ENCODE data around the gene GABRB2. TPM values are rescaled to one million over a fixed set of nuclear protein-coding genes. Genes with fewer than 3 reads are reported as not detected.

The GABRB2 gene
- total and polyA plus RNA-seq, 2 donors = 0.09 to 0.85 TPM

- Histone ChIP-seq H3K27ac (ENCODE audit: low read depth in 1 of 2, low read length in 1 of 2) (no peak overlapping the region), H3K36me3 (ENCODE audit: control insufficient read depth in 2 of 2, insufficient read depth in 2 of 2, low read length in 1 of 2) (no peaks in the 10 kb centered on the region), H3K4me1 (ENCODE audit: control insufficient read depth in 2 of 2, insufficient read depth in 2 of 2, low read length in 2 of 2) (no peaks in the 10 kb centered on the region), H3K9me3 (ENCODE audit: control insufficient read depth in 2 of 2, insufficient read depth in 1 of 2, low read length in 1 of 2) (no peaks in the 10 kb centered on the region), H3K4me3 (ENCODE audit: low read length in 2 of 2) (no peak overlapping the region), H3K27me3 (ENCODE audit: control insufficient read depth in 2 of 2, insufficient read depth in 1 of 2, low read length in 1 of 2) (no peaks in the 10 kb centered on the region)
- 94% methylated on average over 2 of the region's 2 CpGs for WGBS
- DNase-seq (ENCODE audit: low read depth in 6 of 9, low spot score in 9 of 9) = no peak
Measured at GRCh38 chr5:161344234-161344633, 202.3 kb downstream of the GABRB2 start.

GRCh38 chr5:161342886-161343285 is 203.6 kb downstream of the GABRB2 start:
- no peak for DNase-seq (ENCODE audit: low read depth in 6 of 9, low spot score in 9 of 9)
- Histone ChIP-seq H3K4me3 (ENCODE audit: low read length in 2 of 2) (no peak overlapping the region), H3K9me3 (ENCODE audit: control insufficient read depth in 2 of 2, insufficient read depth in 1 of 2, low read length in 1 of 2) (no peaks in the 10 kb centered on the region), H3K36me3 (ENCODE audit: control insufficient read depth in 2 of 2, insufficient read depth in 2 of 2, low read length in 1 of 2) (no peaks in the 10 kb centered on the region), H3K27me3 (ENCODE audit: control insufficient read depth in 2 of 2, insufficient read depth in 1 of 2, low read length in 1 of 2) (no peaks in the 10 kb centered on the region), H3K27ac (ENCODE audit: low read depth in 1 of 2, low read length in 1 of 2) (no peak overlapping the region), H3K4me1 (ENCODE audit: control insufficient read depth in 2 of 2, insufficient read depth in 2 of 2, low read length in 2 of 2) (no peaks in the 10 kb centered on the region)
- WGBS = 77% methylated on average over 5 of the region's 5 CpGs

GRCh38 chr5:161340012-161340411 is 206.5 kb downstream of the GABRB2 start:
- 88% methylated on average over 3 of the region's 3 CpGs for WGBS
- Histone ChIP-seq H3K27ac (ENCODE audit: low read depth in 1 of 2, low read length in 1 of 2) (no peak overlapping the region), H3K4me1 (ENCODE audit: control insufficient read depth in 2 of 2, insufficient read depth in 2 of 2, low read length in 2 of 2) (no peaks in the 10 kb centered on the region), H3K4me3 (ENCODE audit: low read length in 2 of 2) (no peak overlapping the region), H3K9me3 (ENCODE audit: control insufficient read depth in 2 of 2, insufficient read depth in 1 of 2, low read length in 1 of 2) (no peaks in the 10 kb centered on the region), H3K36me3 (ENCODE audit: control insufficient read depth in 2 of 2, insufficient read depth in 2 of 2, low read length in 1 of 2) (no peaks in the 10 kb centered on the region), H3K27me3 (ENCODE audit: control insufficient read depth in 2 of 2, insufficient read depth in 1 of 2, low read length in 1 of 2) (no peaks in the 10 kb centered on the region)
- no peak for DNase-seq (ENCODE audit: low read depth in 6 of 9, low spot score in 9 of 9)

GRCh38 chr5:161333194-161333880 is 213.2 kb downstream of the GABRB2 start:
- Histone ChIP-seq H3K4me3 (ENCODE audit: low read length in 2 of 2) (no peak overlapping the region), H3K27me3 (ENCODE audit: control insufficient read depth in 2 of 2, insufficient read depth in 1 of 2, low read length in 1 of 2) (no peaks in the 10 kb centered on the region), H3K27ac (ENCODE audit: low read depth in 1 of 2, low read length in 1 of 2) (no peak overlapping the region), H3K4me1 (ENCODE audit: control insufficient read depth in 2 of 2, insufficient read depth in 2 of 2, low read length in 2 of 2) (no peaks in the 10 kb centered on the region), H3K36me3 (ENCODE audit: control insufficient read depth in 2 of 2, insufficient read depth in 2 of 2, low read length in 1 of 2) (no peaks in the 10 kb centered on the region), H3K9me3 (ENCODE audit: control insufficient read depth in 2 of 2, insufficient read depth in 1 of 2, low read length in 1 of 2) (no peaks in the 10 kb centered on the region)
- 71% methylated on average over 3 of the region's 3 CpGs for WGBS
- no peak for DNase-seq (ENCODE audit: low read depth in 6 of 9, low spot score in 9 of 9)

- Histone ChIP-seq H3K27ac (ENCODE audit: low read depth in 1 of 2, low read length in 1 of 2) (no peak overlapping the region), H3K9me3 (ENCODE audit: control insufficient read depth in 2 of 2, insufficient read depth in 1 of 2, low read length in 1 of 2) (no peaks in the 10 kb centered on the region), H3K36me3 (ENCODE audit: control insufficient read depth in 2 of 2, insufficient read depth in 2 of 2, low read length in 1 of 2) (no peaks in the 10 kb centered on the region), H3K27me3 (ENCODE audit: control insufficient read depth in 2 of 2, insufficient read depth in 1 of 2, low read length in 1 of 2) (no peaks in the 10 kb centered on the region), H3K4me1 (ENCODE audit: control insufficient read depth in 2 of 2, insufficient read depth in 2 of 2, low read length in 2 of 2) (no peaks in the 10 kb centered on the region), H3K4me3 (ENCODE audit: low read length in 2 of 2) (no peak overlapping the region)
- no peak for DNase-seq (ENCODE audit: low read depth in 6 of 9, low spot score in 9 of 9)
- 96% methylated on average over 3 of the region's 3 CpGs for WGBS
Measured at GRCh38 chr5:161332343-161332742, 214.2 kb downstream of the GABRB2 start.

GRCh38 chr5:161314033-161314432 is 232.5 kb downstream of the GABRB2 start:
- WGBS = 85% methylated on average over 3 of the region's 3 CpGs
- Histone ChIP-seq H3K4me3 (ENCODE audit: low read length in 2 of 2) (no peak overlapping the region), H3K27me3 (ENCODE audit: control insufficient read depth in 2 of 2, insufficient read depth in 1 of 2, low read length in 1 of 2) (no peaks in the 10 kb centered on the region), H3K36me3 (ENCODE audit: control insufficient read depth in 2 of 2, insufficient read depth in 2 of 2, low read length in 1 of 2) (no peaks in the 10 kb centered on the region), H3K9me3 (ENCODE audit: control insufficient read depth in 2 of 2, insufficient read depth in 1 of 2, low read length in 1 of 2) (no peaks in the 10 kb centered on the region), H3K4me1 (ENCODE audit: control insufficient read depth in 2 of 2, insufficient read depth in 2 of 2, low read length in 2 of 2) (no peaks in the 10 kb centered on the region), H3K27ac (ENCODE audit: low read depth in 1 of 2, low read length in 1 of 2) (no peak overlapping the region)
- no peak for DNase-seq (ENCODE audit: low read depth in 6 of 9, low spot score in 9 of 9)

GRCh38 chr5:161312882-161313281 is 233.6 kb downstream of the GABRB2 start:
- Histone ChIP-seq H3K27me3 (ENCODE audit: control insufficient read depth in 2 of 2, insufficient read depth in 1 of 2, low read length in 1 of 2) (no peaks in the 10 kb centered on the region), H3K36me3 (ENCODE audit: control insufficient read depth in 2 of 2, insufficient read depth in 2 of 2, low read length in 1 of 2) (no peaks in the 10 kb centered on the region), H3K27ac (ENCODE audit: low read depth in 1 of 2, low read length in 1 of 2) (no peak overlapping the region), H3K4me1 (ENCODE audit: control insufficient read depth in 2 of 2, insufficient read depth in 2 of 2, low read length in 2 of 2) (no peaks in the 10 kb centered on the region), H3K9me3 (ENCODE audit: control insufficient read depth in 2 of 2, insufficient read depth in 1 of 2, low read length in 1 of 2) (no peaks in the 10 kb centered on the region), H3K4me3 (ENCODE audit: low read length in 2 of 2) (no peak overlapping the region)
- 77% methylated on average over 5 of the region's 5 CpGs for WGBS
- DNase-seq (ENCODE audit: low read depth in 6 of 9, low spot score in 9 of 9) = no peak

- Histone ChIP-seq H3K4me1 (ENCODE audit: control insufficient read depth in 2 of 2, insufficient read depth in 2 of 2, low read length in 2 of 2) (no peaks in the 10 kb centered on the region), H3K27me3 (ENCODE audit: control insufficient read depth in 2 of 2, insufficient read depth in 1 of 2, low read length in 1 of 2) (no peaks in the 10 kb centered on the region), H3K27ac (ENCODE audit: low read depth in 1 of 2, low read length in 1 of 2) (no peak overlapping the region), H3K4me3 (ENCODE audit: low read length in 2 of 2) (no peak overlapping the region), H3K36me3 (ENCODE audit: control insufficient read depth in 2 of 2, insufficient read depth in 2 of 2, low read length in 1 of 2) (no peaks in the 10 kb centered on the region), H3K9me3 (ENCODE audit: control insufficient read depth in 2 of 2, insufficient read depth in 1 of 2, low read length in 1 of 2) (no peaks in the 10 kb centered on the region)
- DNase-seq (ENCODE audit: low read depth in 6 of 9, low spot score in 9 of 9) = no peak
- WGBS = 76% methylated on average over 3 of the region's 3 CpGs
Measured at GRCh38 chr5:161311965-161312364, 234.6 kb downstream of the GABRB2 start.

GRCh38 chr5:161311146-161311708 is 235.3 kb downstream of the GABRB2 start:
- no peaks in the 10 kb centered on the region for H3K36me3 ChIP-seq (ENCODE audit: control insufficient read depth in 2 of 2, insufficient read depth in 2 of 2, low read length in 1 of 2)
- no peak for DNase-seq (ENCODE audit: low read depth in 6 of 9, low spot score in 9 of 9)
- no peak overlapping the region for H3K27ac ChIP-seq (ENCODE audit: low read depth in 1 of 2, low read length in 1 of 2)
- no peaks in the 10 kb centered on the region for H3K4me1 ChIP-seq (ENCODE audit: control insufficient read depth in 2 of 2, insufficient read depth in 2 of 2, low read length in 2 of 2)
- H3K9me3 ChIP-seq (ENCODE audit: control insufficient read depth in 2 of 2, insufficient read depth in 1 of 2, low read length in 1 of 2) = no peaks in the 10 kb centered on the region
- H3K4me3 ChIP-seq (ENCODE audit: low read length in 2 of 2) = no peak overlapping the region
- no peaks in the 10 kb centered on the region for H3K27me3 ChIP-seq (ENCODE audit: control insufficient read depth in 2 of 2, insufficient read depth in 1 of 2, low read length in 1 of 2)
- WGBS = 92% methylated on average over 2 of the region's 2 CpGs

Measured in thymus (tissue), 11 donors.